ES-I3 (cell line): ENCODE measurements around the gene SPR.

Source experiments
- H3K36me3 ChIP-seq: 2 replicates; pipeline ENCODE4 v1.6.1; 2013; ENCODE audit warnings: mild to moderate bottlenecking, low read length, control low read depth, moderate library complexity; ENCODE audit not compliant: insufficient read depth
- H3K4me1 ChIP-seq: 2 replicates; pipeline ENCODE4 v1.6.1; 2013; ENCODE audit warnings: mild to moderate bottlenecking, control low read depth, low read length; ENCODE audit not compliant: insufficient read depth
- H3K9ac ChIP-seq: 2 replicates; pipeline ENCODE4 v1.6.1; 2013; ENCODE audit warnings: low read depth, mild to moderate bottlenecking, low read length, moderate library complexity
- H3K9me3 ChIP-seq: 2 replicates; pipeline ENCODE4 v1.6.1; 2013; ENCODE audit warnings: mild to moderate bottlenecking, low read length, moderate library complexity; ENCODE audit not compliant: control insufficient read depth, insufficient read depth

The SPR gene

GRCh38 chr2:72916743-72917137, 29.5 kb downstream of the SPR start:
- no peaks in the 10 kb centered on the region for H3K9me3 ChIP-seq
- peak overlapping the region; percentile 79 for H3K9ac ChIP-seq
- no peaks in the 10 kb centered on the region for H3K36me3 ChIP-seq
- H3K4me1 ChIP-seq, result peaks cover 18% of the 10 kb centered on the region

GRCh38 chr2:72917138-72917876, 30.1 kb downstream of the SPR start, which contains the start of gene EMX1:
Gene EMX1, plus strand, starts transcription at chr2:72917519. Its CDS starts 334 bp downstream, at chr2:72917853.
- Histone ChIP-seq H3K4me1 (peaks cover 18% of the 10 kb centered on the region), H3K9ac (peak within 1 kb of the TSS; percentile 79)

GRCh38 chr2:72917877-72918553, 30.8 kb downstream of the SPR start:
- peak overlapping the region; percentile 37 for H3K9ac ChIP-seq
- no peaks in the 10 kb centered on the region for H3K9me3 ChIP-seq
- peaks cover 18% of the 10 kb centered on the region for H3K4me1 ChIP-seq
- no peaks in the 10 kb centered on the region for H3K36me3 ChIP-seq

More at GRCh38 chr2:72917138-72917876, 30.1 kb downstream of the SPR start, which contains the start of gene EMX1:
- H3K36me3 ChIP-seq, result no peaks in the 10 kb centered on the region
- no peaks in the 10 kb centered on the region for H3K9me3 ChIP-seq

- no peaks in the 10 kb centered on the region for H3K36me3 ChIP-seq
- peaks cover 6% of the 10 kb centered on the region; the same call in 1 of the 2 replicates for H3K4me1 ChIP-seq
- no peaks in the 10 kb centered on the region for H3K9me3 ChIP-seq
Observed at GRCh38 chr2:72919414-72920317, 32.5 kb downstream of the SPR start.

GRCh38 chr2:72920318-72921087, 33.3 kb downstream of the SPR start:
- no peaks in the 10 kb centered on the region for H3K9me3 ChIP-seq
- no peaks in the 10 kb centered on the region for H3K36me3 ChIP-seq
- H3K9ac ChIP-seq, result peak overlapping the region; percentile 39
- H3K4me1 ChIP-seq, result peaks cover 5% of the 10 kb centered on the region; the same call in 1 of the 2 replicates

More at GRCh38 chr2:72919414-72920317, 32.5 kb downstream of the SPR start:
- peak overlapping the region; percentile 39 for H3K9ac ChIP-seq

- Histone ChIP-seq H3K9me3 (no peaks in the 10 kb centered on the region), H3K4me1 (peaks cover 5% of the 10 kb centered on the region; the same call in 1 of the 2 replicates), H3K9ac (peak overlapping the region; percentile 39), H3K36me3 (no peaks in the 10 kb centered on the region)
Observed at GRCh38 chr2:72921088-72921851, 34.1 kb downstream of the SPR start.

GRCh38 chr2:72921853-72922252, 34.6 kb downstream of the SPR start:
- Histone ChIP-seq H3K4me1 (peaks cover 5% of the 10 kb centered on the region; the same call in 1 of the 2 replicates), H3K36me3 (no peaks in the 10 kb centered on the region), H3K9me3 (no peaks in the 10 kb centered on the region), H3K9ac (no peak overlapping the region)

- no peaks in the 10 kb centered on the region for H3K36me3 ChIP-seq
- peaks cover 5% of the 10 kb centered on the region; the same call in 1 of the 2 replicates for H3K4me1 ChIP-seq
- no peaks in the 10 kb centered on the region for H3K9me3 ChIP-seq
- peak overlapping the region; percentile 46; the same call in 1 of the 2 replicates for H3K9ac ChIP-seq
Observed at GRCh38 chr2:72923833-72924352, 36.7 kb downstream of the SPR start.

- Histone ChIP-seq H3K9me3 (no peaks in the 10 kb centered on the region), H3K36me3 (no peaks in the 10 kb centered on the region), H3K9ac (peak overlapping the region; percentile 46; the same call in 1 of the 2 replicates), H3K4me1 (peaks cover 3% of the 10 kb centered on the region; the same call in 1 of the 2 replicates)
Observed at GRCh38 chr2:72924353-72925240, 37.4 kb downstream of the SPR start.

GRCh38 chr2:72925328-72925943, 38.2 kb downstream of the SPR start:
- Histone ChIP-seq H3K36me3 (no peaks in the 10 kb centered on the region), H3K4me1 (no peaks in the 10 kb centered on the region; the same call in 1 of the 2 replicates), H3K9ac (no peak overlapping the region), H3K9me3 (no peaks in the 10 kb centered on the region; the same call in 1 of the 2 replicates)

GRCh38 chr2:72926368-72926767, 39.2 kb downstream of the SPR start:
- no peak overlapping the region for H3K9ac ChIP-seq
- H3K36me3 ChIP-seq, result no peaks in the 10 kb centered on the region
- no peaks in the 10 kb centered on the region; the same call in 1 of the 2 replicates for H3K9me3 ChIP-seq
- H3K4me1 ChIP-seq, result no peaks in the 10 kb centered on the region; the same call in 1 of the 2 replicates
